ACHN (cell line): ENCODE results near the gene PRSS16.
"Not testable (repeated sequence)": the region's sequence is repeated elsewhere in the genome, so short reads cannot be mapped to it uniquely, and the experiment has no call there.

ENCODE experiments used
- DNase-seq: peaks from one replicate; pipeline ENCODE4 v3.0.0-alpha.2; 2015
- in situ Hi-C: cut with HindIII; loops from 2 replicates; pipeline ENCODE4 v1.10.0; 2017; ENCODE audit warnings: low sequenced_read_pairs, low pct_ligation_motif_present, low pct_unique_long_range_greater_than_20kb

PRSS16 gene

GRCh38 chr6:27247133-27247836 lies at the start of gene PRSS16:
TSS of gene PRSS16 (plus strand) at chr6:27247701. CDS start at chr6:27247738, 37 bp downstream.
- in situ Hi-C loops: no loop called here
- DNase-seq: no peak

- no peak for DNase-seq
- in situ Hi-C loops: no loop called here
Observed at GRCh38 chr6:27205375-27206278, 41.9 kb upstream of the PRSS16 start.

GRCh38 chr6:27206806-27207205 lies 40.7 kb upstream of the PRSS16 start:
- in situ Hi-C loops: no loop called here
- DNase-seq: no peak

- in situ Hi-C loops: no loop called here
- DNase-seq: no peak
Observed at GRCh38 chr6:27208042-27208441, 39.5 kb upstream of the PRSS16 start.

GRCh38 chr6:27209196-27209595 lies 38.3 kb upstream of the PRSS16 start:
- in situ Hi-C loops: no loop called here

GRCh38 chr6:27209659-27210269 lies 37.7 kb upstream of the PRSS16 start:
- no peak for DNase-seq
- in situ Hi-C loops: no loop called here

More at GRCh38 chr6:27209196-27209595, 38.3 kb upstream of the PRSS16 start:
- no peak for DNase-seq

- DNase-seq, in situ Hi-C loops: not testable (repeated sequence)
Observed at GRCh38 chr6:27213091-27213517, 34.4 kb upstream of the PRSS16 start.

GRCh38 chr6:27213544-27214125 lies 33.9 kb upstream of the PRSS16 start:
- in situ Hi-C loops: no loop called here
- no peak for DNase-seq

GRCh38 chr6:27214126-27214601 lies 33.3 kb upstream of the PRSS16 start:
- in situ Hi-C loops: no loop called here
- no peak for DNase-seq

- in situ Hi-C loops: no loop called here
- DNase-seq: no peak
Observed at GRCh38 chr6:27216874-27217273, 30.6 kb upstream of the PRSS16 start.

GRCh38 chr6:27222971-27223370 lies 24.5 kb upstream of the PRSS16 start:
- in situ Hi-C loops, DNase-seq: not testable (repeated sequence)

- in situ Hi-C loops: no loop called here
Observed at GRCh38 chr6:27224729-27225128, 22.8 kb upstream of the PRSS16 start.

GRCh38 chr6:27228963-27229477 lies 18.5 kb upstream of the PRSS16 start:
- in situ Hi-C loops: no loop called here
- DNase-seq: no peak

More at GRCh38 chr6:27224729-27225128, 22.8 kb upstream of the PRSS16 start:
- no peak for DNase-seq

- DNase-seq: no peak
- in situ Hi-C loops: no loop called here
Observed at GRCh38 chr6:27230758-27231111, 16.8 kb upstream of the PRSS16 start.

- DNase-seq: no peak
- in situ Hi-C loops: no loop called here
Observed at GRCh38 chr6:27234576-27234975, 12.9 kb upstream of the PRSS16 start.

- in situ Hi-C loops: no loop called here
- peak; percentile 56 for DNase-seq
Observed at GRCh38 chr6:27237089-27237803, 10.3 kb upstream of the PRSS16 start.

GRCh38 chr6:27238010-27238983 lies 9.2 kb upstream of the PRSS16 start:
- DNase-seq: peak; percentile 27
- in situ Hi-C loops: no loop called here
